ENCODE results near the gene SCFD2.
A peak's percentile ranks its signal among the peaks of the same experiment; 100 is the strongest.

Gene SCFD2

DNA sequence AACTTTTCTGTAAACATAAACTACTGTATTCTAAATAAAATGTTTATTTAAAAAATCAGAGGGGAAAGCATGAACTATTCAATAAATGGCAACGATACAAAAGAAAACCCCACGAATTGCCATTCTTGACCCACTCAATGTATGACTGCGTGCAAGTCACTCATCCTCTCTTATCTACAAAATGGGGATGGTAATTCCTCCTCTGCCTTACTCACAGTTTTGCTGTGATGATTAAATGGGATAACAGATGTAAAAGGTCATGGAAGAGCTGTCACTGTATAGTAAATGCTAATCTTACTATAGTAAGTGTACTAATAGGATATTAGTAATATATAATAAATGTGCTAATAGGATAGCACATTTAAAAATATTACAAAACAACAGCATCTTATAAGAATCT, 173.4 kb downstream of the SCFD2 start:
- Histone ChIP-seq H3K79me2 (ENCODE audit: low read length) (no peaks in the 10 kb centered on the region), H3K4me3 (ENCODE audit: low read length) (no peak overlapping the region), H3K4me1 (ENCODE audit: low read length) (peaks cover 8% of the 10 kb centered on the region), H3K9me3 (ENCODE audit: insufficient read depth, low read length) (no peaks in the 10 kb centered on the region), H3K27ac (ENCODE audit: low read length) (no peak overlapping the region), H3K9ac (ENCODE audit: low read length) (no peak overlapping the region), H3K4me2 (ENCODE audit: low read length) (no peak overlapping the region), H2AFZ (ENCODE audit: low read depth, low read length) (no peak overlapping the region), H4K20me1 (ENCODE audit: insufficient read depth, low read length) (no peaks in the 10 kb centered on the region), H3K27me3 (ENCODE audit: low read depth, low read length) (no peaks in the 10 kb centered on the region), H3K36me3 (replicated peaks; ENCODE audit: low read depth, low read length) (no peaks in the 10 kb centered on the region)
- TF ChIP-seq EZH2phosphoT487 (IDR thresholded peaks at IDR 0.05; ENCODE audit: low read depth) (no peak), CTCF (IDR thresholded peaks at IDR 0.05; ENCODE audit: low read depth, low read length) (no peak)

GRCh38 chr4:53191997-53192396, 173.9 kb downstream of the SCFD2 start:
- Histone ChIP-seq H3K9me3 (ENCODE audit: insufficient read depth, low read length) (no peaks in the 10 kb centered on the region), H3K4me1 (ENCODE audit: low read length) (peaks cover 8% of the 10 kb centered on the region), H3K27ac (ENCODE audit: low read length) (no peak overlapping the region), H3K4me2 (ENCODE audit: low read length) (peak overlapping the region; percentile 2; the same call in 1 of the 2 replicates), H3K4me3 (ENCODE audit: low read length) (no peak overlapping the region), H4K20me1 (ENCODE audit: insufficient read depth, low read length) (no peaks in the 10 kb centered on the region), H2AFZ (ENCODE audit: low read depth, low read length) (no peak overlapping the region), H3K79me2 (ENCODE audit: low read length) (no peaks in the 10 kb centered on the region), H3K36me3 (replicated peaks; ENCODE audit: low read depth, low read length) (no peaks in the 10 kb centered on the region), H3K9ac (ENCODE audit: low read length) (no peak overlapping the region), H3K27me3 (ENCODE audit: low read depth, low read length) (no peaks in the 10 kb centered on the region)
- TF ChIP-seq EZH2phosphoT487 (IDR thresholded peaks at IDR 0.05; ENCODE audit: low read depth) (no peak), CTCF (IDR thresholded peaks at IDR 0.05; ENCODE audit: low read depth, low read length) (no peak)

GRCh38 chr4:53189011-53189410, 176.8 kb downstream of the SCFD2 start:
- TF ChIP-seq EZH2phosphoT487 (IDR thresholded peaks at IDR 0.05; ENCODE audit: low read depth) (no peak), CTCF (IDR thresholded peaks at IDR 0.05; ENCODE audit: low read depth, low read length) (no peak)
- Histone ChIP-seq H3K4me2 (ENCODE audit: low read length) (no peak overlapping the region), H3K27ac (ENCODE audit: low read length) (no peak overlapping the region)

DNA sequence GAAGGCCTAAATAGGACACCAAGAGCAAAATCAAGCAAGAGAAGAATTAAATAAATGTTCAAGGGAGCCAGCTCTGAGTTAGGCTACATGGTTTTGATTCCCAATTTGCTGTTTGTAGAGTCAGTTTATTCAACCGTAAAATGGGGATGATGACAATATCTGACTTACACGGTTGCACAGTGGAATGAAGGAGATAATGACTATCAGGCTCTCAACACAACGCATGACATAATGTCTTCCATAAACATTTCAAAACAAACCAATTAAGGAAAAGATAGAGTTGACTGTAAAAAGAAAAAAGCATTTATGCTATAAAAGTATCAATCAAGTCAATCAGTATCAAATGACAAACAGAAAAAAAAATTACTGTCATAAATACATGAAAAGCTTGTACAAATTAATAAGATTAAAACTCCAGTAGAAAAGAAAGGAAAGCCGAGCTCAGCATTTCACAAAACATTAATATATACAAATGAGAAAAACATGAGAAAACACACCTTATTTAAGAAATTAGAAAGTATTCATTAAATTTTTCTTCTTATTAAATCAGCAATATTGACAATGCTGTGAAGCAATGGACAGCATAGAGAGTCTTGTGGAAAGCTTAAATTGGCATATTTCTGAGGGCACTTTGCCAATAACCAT, 179.0 kb downstream of the SCFD2 start:
- Histone ChIP-seq H2AFZ (ENCODE audit: low read depth, low read length) (no peak overlapping the region), H3K79me2 (ENCODE audit: low read length) (no peaks in the 10 kb centered on the region), H4K20me1 (ENCODE audit: insufficient read depth, low read length) (no peaks in the 10 kb centered on the region), H3K4me1 (ENCODE audit: low read length) (peaks cover 4% of the 10 kb centered on the region), H3K9me3 (ENCODE audit: insufficient read depth, low read length) (no peaks in the 10 kb centered on the region), H3K27me3 (ENCODE audit: low read depth, low read length) (no peaks in the 10 kb centered on the region), H3K4me3 (ENCODE audit: low read length) (no peak overlapping the region), H3K4me2 (ENCODE audit: low read length) (no peak overlapping the region), H3K9ac (ENCODE audit: low read length) (no peak overlapping the region), H3K36me3 (replicated peaks; ENCODE audit: low read depth, low read length) (no peaks in the 10 kb centered on the region), H3K27ac (ENCODE audit: low read length) (no peak overlapping the region)
- TF ChIP-seq CTCF (IDR thresholded peaks at IDR 0.05; ENCODE audit: low read depth, low read length) (no peak), EZH2phosphoT487 (IDR thresholded peaks at IDR 0.05; ENCODE audit: low read depth) (no peak)

More at GRCh38 chr4:53189011-53189410, 176.8 kb downstream of the SCFD2 start:
- Histone ChIP-seq H3K79me2 (ENCODE audit: low read length) (no peaks in the 10 kb centered on the region), H2AFZ (ENCODE audit: low read depth, low read length) (no peak overlapping the region), H3K4me1 (ENCODE audit: low read length) (peaks cover 8% of the 10 kb centered on the region), H3K27me3 (ENCODE audit: low read depth, low read length) (no peaks in the 10 kb centered on the region), H3K4me3 (ENCODE audit: low read length) (no peak overlapping the region), H3K36me3 (replicated peaks; ENCODE audit: low read depth, low read length) (no peaks in the 10 kb centered on the region), H3K9me3 (ENCODE audit: insufficient read depth, low read length) (no peaks in the 10 kb centered on the region), H3K9ac (ENCODE audit: low read length) (no peak overlapping the region), H4K20me1 (ENCODE audit: insufficient read depth, low read length) (no peaks in the 10 kb centered on the region)
